ENCODE data around the gene HTT.

HTT gene

GRCh38 chr4:3218824-3219760, 144.6 kb downstream of the HTT start:
- DNase-seq (ENCODE audit: low spot score): no peak

- no peak for DNase-seq (ENCODE audit: low spot score)
Observed at GRCh38 chr4:3219761-3220475, 145.4 kb downstream of the HTT start.

GRCh38 chr4:3220476-3221183, 146.1 kb downstream of the HTT start:
- DNase-seq (ENCODE audit: low spot score): no peak

- no peak for DNase-seq (ENCODE audit: low spot score)
Observed at GRCh38 chr4:3221184-3221494, 146.7 kb downstream of the HTT start.

GRCh38 chr4:3221996-3222395, 147.5 kb downstream of the HTT start:
- DNase-seq (ENCODE audit: low spot score): no peak

GRCh38 chr4:3223346-3223745, 148.9 kb downstream of the HTT start:
- no peak for DNase-seq (ENCODE audit: low spot score)

- DNase-seq (ENCODE audit: low spot score): no peak
Observed at GRCh38 chr4:3223956-3224748, 149.7 kb downstream of the HTT start.

GRCh38 chr4:3225071-3225850, 150.8 kb downstream of the HTT start:
- DNase-seq (ENCODE audit: low spot score): no peak

- no peak for DNase-seq (ENCODE audit: low spot score)
Observed at GRCh38 chr4:3225936-3226335, 151.5 kb downstream of the HTT start.

GRCh38 chr4:3226467-3226866, 152.0 kb downstream of the HTT start:
- no peak for DNase-seq (ENCODE audit: low spot score)

GRCh38 chr4:3226944-3227343, 152.5 kb downstream of the HTT start:
- no peak for DNase-seq (ENCODE audit: low spot score)

GRCh38 chr4:3227878-3228675, 153.6 kb downstream of the HTT start:
- no peak for DNase-seq (ENCODE audit: low spot score)

GRCh38 chr4:3228881-3229280, 154.4 kb downstream of the HTT start:
- no peak for DNase-seq (ENCODE audit: low spot score)

GRCh38 chr4:3229328-3229727, 154.8 kb downstream of the HTT start:
- DNase-seq (ENCODE audit: low spot score): no peak

- DNase-seq (ENCODE audit: low spot score): no peak
Observed at GRCh38 chr4:3229964-3230363, 155.5 kb downstream of the HTT start.

GRCh38 chr4:3231471-3231870, 157.0 kb downstream of the HTT start:
- DNase-seq (ENCODE audit: low spot score): no peak

GRCh38 chr4:3232001-3232400, 157.5 kb downstream of the HTT start:
- DNase-seq (ENCODE audit: low spot score): no peak

GRCh38 chr4:3232871-3233271, 158.4 kb downstream of the HTT start:
- DNase-seq (ENCODE audit: low spot score): no peak

GRCh38 chr4:3233391-3234071, 159.1 kb downstream of the HTT start:
- no peak for DNase-seq (ENCODE audit: low spot score)
